Measurements from ENCODE around the gene UBR4. TPM values are rescaled to one million over a fixed set of nuclear protein-coding genes. Genes with fewer than 3 reads are reported as not detected.

UBR4 gene
- polyA plus RNA-seq, 1 experiment: 80.0 TPM

DNA sequence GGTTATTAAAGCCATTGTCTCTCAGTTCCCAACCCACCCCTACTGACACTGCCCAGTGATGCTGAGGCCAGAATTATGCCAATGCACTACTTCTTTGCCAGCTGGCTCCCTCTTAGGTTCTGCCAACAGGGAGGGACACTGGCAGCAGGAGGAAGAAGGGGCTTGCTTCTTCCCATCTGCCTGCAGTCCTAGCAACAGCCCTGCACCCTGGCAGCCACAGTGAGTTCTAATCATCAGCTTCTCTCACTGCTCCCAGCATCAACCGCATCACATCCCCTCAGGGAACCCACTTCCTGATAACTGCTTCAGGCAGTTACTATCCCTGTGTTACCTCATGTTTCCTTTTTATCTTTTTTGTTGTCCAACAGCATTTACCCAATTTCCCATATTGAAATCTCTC, 86.2 kb downstream of the UBR4 start:
- CTCF ChIA-PET: interaction anchor here (1.3 to 1.6 kb wide), 3 partner anchors 10 to 22 kb away, joined by 3 to 4 read pairs (median 4); no protein-coding TSS in a partner anchor
- TF ChIP-seq, protein P1, sequence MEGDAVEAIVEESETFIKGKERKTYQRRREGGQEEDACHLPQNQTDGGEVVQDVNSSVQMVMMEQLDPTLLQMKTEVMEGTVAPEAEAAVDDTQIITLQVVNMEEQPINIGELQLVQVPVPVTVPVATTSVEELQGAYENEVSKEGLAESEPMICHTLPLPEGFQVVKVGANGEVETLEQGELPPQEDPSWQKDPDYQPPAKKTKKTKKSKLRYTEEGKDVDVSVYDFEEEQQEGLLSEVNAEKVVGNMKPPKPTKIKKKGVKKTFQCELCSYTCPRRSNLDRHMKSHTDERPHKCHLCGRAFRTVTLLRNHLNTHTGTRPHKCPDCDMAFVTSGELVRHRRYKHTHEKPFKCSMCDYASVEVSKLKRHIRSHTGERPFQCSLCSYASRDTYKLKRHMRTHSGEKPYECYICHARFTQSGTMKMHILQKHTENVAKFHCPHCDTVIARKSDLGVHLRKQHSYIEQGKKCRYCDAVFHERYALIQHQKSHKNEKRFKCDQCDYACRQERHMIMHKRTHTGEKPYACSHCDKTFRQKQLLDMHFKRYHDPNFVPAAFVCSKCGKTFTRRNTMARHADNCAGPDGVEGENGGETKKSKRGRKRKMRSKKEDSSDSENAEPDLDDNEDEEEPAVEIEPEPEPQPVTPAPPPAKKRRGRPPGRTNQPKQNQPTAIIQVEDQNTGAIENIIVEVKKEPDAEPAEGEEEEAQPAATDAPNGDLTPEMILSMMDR (IDR thresholded peaks at IDR 0.05; ENCODE audit: insufficient read depth, low read depth, low read length): no peak
- peaks cover 57% of the 10 kb centered on the region for H3K36me3 ChIP-seq (ENCODE audit: control insufficient read depth, insufficient read depth, low read length)
- H3K4me3 ChIP-seq (ENCODE audit: low read depth, low read length): no peak overlapping the region
- H3K27me3 ChIP-seq (ENCODE audit: control insufficient read depth, insufficient read depth, low read length): no peaks in the 10 kb centered on the region
- no peak for DNase-seq (ENCODE audit: low read depth)
- POLR2A ChIA-PET: no interaction called here

DNA sequence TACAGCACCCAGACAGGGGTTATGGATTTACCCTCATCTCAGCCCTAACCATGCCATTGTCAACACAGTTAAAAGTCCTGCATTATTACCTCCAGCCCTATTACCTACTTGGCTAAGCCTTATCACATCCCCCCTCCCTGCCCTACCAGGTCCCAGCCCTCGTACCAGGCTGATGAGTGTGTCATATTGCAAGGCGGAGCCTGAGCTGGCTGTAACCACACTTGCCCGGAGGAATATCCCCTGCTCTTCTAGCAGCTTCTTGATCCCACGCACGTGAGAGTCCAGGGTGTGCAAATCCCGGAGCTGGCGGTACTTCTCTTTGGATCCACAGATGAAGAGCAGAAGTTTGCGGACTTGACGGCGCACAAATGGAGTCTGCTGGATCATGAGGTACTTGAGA, 87.4 kb downstream of the UBR4 start:
- TF ChIP-seq, protein P1 (IDR thresholded peaks at IDR 0.05; ENCODE audit: insufficient read depth, low read depth, low read length): no peak
- Histone ChIP-seq H3K36me3 (ENCODE audit: control insufficient read depth, insufficient read depth, low read length) (peaks cover 56% of the 10 kb centered on the region), H3K4me3 (ENCODE audit: low read depth, low read length) (no peak overlapping the region), H3K27me3 (ENCODE audit: control insufficient read depth, insufficient read depth, low read length) (no peaks in the 10 kb centered on the region)
- DNase-seq (ENCODE audit: low read depth): no peak
- CTCF ChIA-PET: interaction anchor here (0.6 to 1.6 kb wide), 3 partner anchors 9 to 41 kb away, joined by 3 to 4 read pairs (median 4); no protein-coding TSS in a partner anchor
- POLR2A ChIA-PET: no interaction called here

- DNase-seq (ENCODE audit: low read depth): no peak
- H3K4me3 ChIP-seq (ENCODE audit: low read depth, low read length): no peak overlapping the region
- ChIA-PET POLR2A (no interaction called here), CTCF (no interaction called here)
- peaks cover 53% of the 10 kb centered on the region for H3K36me3 ChIP-seq (ENCODE audit: control insufficient read depth, insufficient read depth, low read length)
- H3K27me3 ChIP-seq (ENCODE audit: control insufficient read depth, insufficient read depth, low read length): no peaks in the 10 kb centered on the region
- TF ChIP-seq, protein P1 (IDR thresholded peaks at IDR 0.05; ENCODE audit: insufficient read depth, low read depth, low read length): no peak
Observed at GRCh38 chr1:19121192-19121591, 88.9 kb downstream of the UBR4 start.

GRCh38 chr1:19120070-19120469, 90.0 kb downstream of the UBR4 start:
- POLR2A ChIA-PET: no interaction called here

DNA sequence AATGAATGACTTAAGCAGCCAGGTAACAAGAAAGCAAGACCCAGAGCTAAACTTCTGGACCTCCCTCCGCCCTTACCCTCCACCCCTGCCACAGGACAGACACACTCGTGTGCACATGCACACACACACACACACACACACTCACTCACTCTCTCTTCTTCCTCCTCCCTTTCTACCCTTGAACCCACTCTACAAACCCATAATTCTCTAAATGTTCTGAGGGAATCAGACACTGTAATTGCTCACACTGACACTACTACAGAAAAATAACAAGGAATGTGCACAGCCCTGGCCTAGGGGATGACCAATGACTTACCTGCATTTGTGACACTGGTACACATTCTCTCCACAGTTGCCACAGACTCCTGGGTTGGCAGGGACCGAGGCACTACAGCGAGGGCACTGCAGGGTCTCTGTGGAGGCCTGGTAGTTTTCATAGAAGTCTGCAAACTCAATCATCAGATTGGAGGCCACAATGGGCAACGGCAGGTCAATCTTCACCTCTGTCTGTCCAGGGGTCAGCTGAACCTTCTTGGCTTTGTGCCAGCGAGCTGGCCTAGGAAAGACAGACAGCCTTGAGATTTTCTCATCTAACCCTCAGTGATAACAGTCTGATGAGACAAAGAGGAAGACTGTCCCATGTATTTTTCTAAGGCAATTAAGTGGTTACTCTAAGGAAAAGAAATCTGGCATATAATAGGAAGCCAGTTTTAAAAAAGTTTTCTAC, 94.8 kb downstream of the UBR4 start:
- no peak for DNase-seq (ENCODE audit: low read depth)
- no peaks in the 10 kb centered on the region for H3K27me3 ChIP-seq (ENCODE audit: control insufficient read depth, insufficient read depth, low read length)
- ChIA-PET CTCF (interaction anchor here (0.6 to 3.5 kb wide), 4 partner anchors 49 to 231 kb away, joined by 3 to 19 read pairs (median 12); no protein-coding TSS in a partner anchor), POLR2A (no interaction called here)
- TF ChIP-seq, protein P1 (IDR thresholded peaks at IDR 0.05; ENCODE audit: insufficient read depth, low read depth, low read length): no peak
- no peak overlapping the region for H3K4me3 ChIP-seq (ENCODE audit: low read depth, low read length)
- H3K36me3 ChIP-seq (ENCODE audit: control insufficient read depth, insufficient read depth, low read length): peaks cover 52% of the 10 kb centered on the region

More at GRCh38 chr1:19120070-19120469, 90.0 kb downstream of the UBR4 start:
- CTCF ChIA-PET: interaction anchor here (1.5 kb wide), 1 partner anchor 25 kb away, joined by 5 read pairs; no protein-coding TSS in a partner anchor
- H3K36me3 ChIP-seq (ENCODE audit: control insufficient read depth, insufficient read depth, low read length): peaks cover 49% of the 10 kb centered on the region
- no peak overlapping the region for H3K4me3 ChIP-seq (ENCODE audit: low read depth, low read length)
- DNase-seq (ENCODE audit: low read depth): no peak
- TF ChIP-seq, protein P1 (IDR thresholded peaks at IDR 0.05; ENCODE audit: insufficient read depth, low read depth, low read length): no peak
- no peaks in the 10 kb centered on the region for H3K27me3 ChIP-seq (ENCODE audit: control insufficient read depth, insufficient read depth, low read length)

All from BJ (cell line).